ENCODE results near the gene RBCK1. TPM values are rescaled to one million over a fixed set of nuclear protein-coding genes. Genes with fewer than 3 reads are reported as not detected.

The RBCK1 gene
- total and polyA plus RNA-seq, 9 of the 15 experiments (the other 6 are each of a cell fraction or from before 2014, with no cell fraction given) = 5.9 to 59.3 (median 26.5) TPM

DNA sequence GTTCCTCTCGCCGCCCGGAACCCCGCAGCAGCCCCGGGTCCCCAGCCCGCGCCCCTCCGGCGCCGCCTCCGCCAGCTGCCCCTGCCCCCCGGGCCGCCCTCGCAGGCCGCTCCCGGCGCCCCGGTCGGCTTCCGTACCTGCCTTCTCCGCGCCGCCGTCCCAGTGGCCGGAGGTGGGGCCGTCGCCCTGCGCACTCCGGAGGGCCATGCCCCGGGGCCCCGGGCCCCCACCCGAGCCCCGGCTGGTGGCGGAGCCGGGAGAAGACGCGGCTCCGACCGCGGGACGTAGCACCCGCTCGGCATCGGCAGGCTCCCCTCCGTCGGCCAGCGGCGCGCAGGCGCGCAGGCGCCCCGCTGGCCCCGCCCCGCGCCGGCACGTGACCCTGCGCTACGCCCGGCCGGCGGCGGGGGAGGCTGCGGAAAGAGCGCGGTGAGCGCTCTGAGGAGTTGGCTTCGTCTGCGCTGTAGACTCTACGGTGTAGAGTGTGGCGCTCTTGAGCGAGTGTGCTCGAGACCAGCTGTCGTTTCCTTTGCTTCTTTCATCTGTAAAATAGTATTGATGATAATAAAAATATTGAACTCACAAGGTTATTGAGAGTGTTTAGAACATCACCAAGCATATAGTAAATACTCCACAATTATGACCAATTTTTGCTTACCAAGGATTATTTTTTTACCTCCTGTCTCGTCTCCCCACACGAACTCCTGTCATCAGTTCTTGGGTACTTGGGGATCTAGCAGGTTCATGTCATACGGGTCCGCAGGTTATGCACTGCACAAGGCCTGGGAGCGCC lies 54.3 kb downstream of the RBCK1 start, which contains the start of gene TBC1D20 (continued):
- TF ChIP-seq PHF21A (IDR thresholded peaks at IDR 0.05; ENCODE audit: borderline replicate concordance, low read depth) (no peak), POLR2AphosphoS5 (IDR thresholded peaks at IDR 0.05; ENCODE audit: control insufficient read depth, insufficient read depth, low read depth, low read length) (peak; percentile 25; the same call in 1 of the 2 replicates), ZNF431 (CRISPR knock-in tag; IDR thresholded peaks at IDR 0.05) (no peak), TFAM (CRISPR knock-in tag; conservative IDR thresholded peaks at IDR 0.05) (no peak), NRF1 (conservative IDR thresholded peaks at IDR 0.05 in 1 of 2, IDR thresholded peaks at IDR 0.05 in 1 of 2) (peak; percentile 87 to 91), RBFOX2 (IDR thresholded peaks at IDR 0.05; ENCODE audit: low read depth, low read length) (peak; percentile 78), POLR2AphosphoS2 (IDR thresholded peaks at IDR 0.05; ENCODE audit: low read length) (no peak), KDM5B (IDR thresholded peaks at IDR 0.05; ENCODE audit: insufficient replicate concordance, low read depth, low read length) (peak; percentile 55), GATAD2B (IDR thresholded peaks at IDR 0.05; ENCODE audit: borderline replicate concordance) (no peak), PYGO2 (tag; IDR thresholded peaks at IDR 0.05) (no peak)
- TF ChIP-seq, protein P1, sequence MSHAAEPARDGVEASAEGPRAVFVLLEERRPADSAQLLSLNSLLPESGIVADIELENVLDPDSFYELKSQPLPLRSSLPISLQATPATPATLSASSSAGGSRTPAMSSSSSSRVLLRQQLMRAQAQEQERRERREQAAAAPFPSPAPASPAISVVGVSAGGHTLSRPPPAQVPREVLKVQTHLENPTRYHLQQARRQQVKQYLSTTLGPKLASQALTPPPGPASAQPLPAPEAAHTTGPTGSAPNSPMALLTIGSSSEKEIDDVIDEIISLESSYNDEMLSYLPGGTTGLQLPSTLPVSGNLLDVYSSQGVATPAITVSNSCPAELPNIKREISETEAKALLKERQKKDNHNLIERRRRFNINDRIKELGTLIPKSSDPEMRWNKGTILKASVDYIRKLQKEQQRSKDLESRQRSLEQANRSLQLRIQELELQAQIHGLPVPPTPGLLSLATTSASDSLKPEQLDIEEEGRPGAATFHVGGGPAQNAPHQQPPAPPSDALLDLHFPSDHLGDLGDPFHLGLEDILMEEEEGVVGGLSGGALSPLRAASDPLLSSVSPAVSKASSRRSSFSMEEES (CRISPR knock-in tag; IDR thresholded peaks at IDR 0.05) = peak; percentile 71
- TF ChIP-seq, protein P2, sequence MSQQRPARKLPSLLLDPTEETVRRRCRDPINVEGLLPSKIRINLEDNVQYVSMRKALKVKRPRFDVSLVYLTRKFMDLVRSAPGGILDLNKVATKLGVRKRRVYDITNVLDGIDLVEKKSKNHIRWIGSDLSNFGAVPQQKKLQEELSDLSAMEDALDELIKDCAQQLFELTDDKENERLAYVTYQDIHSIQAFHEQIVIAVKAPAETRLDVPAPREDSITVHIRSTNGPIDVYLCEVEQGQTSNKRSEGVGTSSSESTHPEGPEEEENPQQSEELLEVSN (IDR thresholded peaks at IDR 0.05; ENCODE audit: borderline replicate concordance in 1 of 2, extremely low read depth in 1 of 2, insufficient read depth in 1 of 2, insufficient read length in 1 of 2, low read depth in 1 of 2, low read length in 1 of 2, poor library complexity in 1 of 2, severe bottlenecking in 1 of 2) = peak; percentile 89 to 94
- TF ChIP-seq, protein P3, sequence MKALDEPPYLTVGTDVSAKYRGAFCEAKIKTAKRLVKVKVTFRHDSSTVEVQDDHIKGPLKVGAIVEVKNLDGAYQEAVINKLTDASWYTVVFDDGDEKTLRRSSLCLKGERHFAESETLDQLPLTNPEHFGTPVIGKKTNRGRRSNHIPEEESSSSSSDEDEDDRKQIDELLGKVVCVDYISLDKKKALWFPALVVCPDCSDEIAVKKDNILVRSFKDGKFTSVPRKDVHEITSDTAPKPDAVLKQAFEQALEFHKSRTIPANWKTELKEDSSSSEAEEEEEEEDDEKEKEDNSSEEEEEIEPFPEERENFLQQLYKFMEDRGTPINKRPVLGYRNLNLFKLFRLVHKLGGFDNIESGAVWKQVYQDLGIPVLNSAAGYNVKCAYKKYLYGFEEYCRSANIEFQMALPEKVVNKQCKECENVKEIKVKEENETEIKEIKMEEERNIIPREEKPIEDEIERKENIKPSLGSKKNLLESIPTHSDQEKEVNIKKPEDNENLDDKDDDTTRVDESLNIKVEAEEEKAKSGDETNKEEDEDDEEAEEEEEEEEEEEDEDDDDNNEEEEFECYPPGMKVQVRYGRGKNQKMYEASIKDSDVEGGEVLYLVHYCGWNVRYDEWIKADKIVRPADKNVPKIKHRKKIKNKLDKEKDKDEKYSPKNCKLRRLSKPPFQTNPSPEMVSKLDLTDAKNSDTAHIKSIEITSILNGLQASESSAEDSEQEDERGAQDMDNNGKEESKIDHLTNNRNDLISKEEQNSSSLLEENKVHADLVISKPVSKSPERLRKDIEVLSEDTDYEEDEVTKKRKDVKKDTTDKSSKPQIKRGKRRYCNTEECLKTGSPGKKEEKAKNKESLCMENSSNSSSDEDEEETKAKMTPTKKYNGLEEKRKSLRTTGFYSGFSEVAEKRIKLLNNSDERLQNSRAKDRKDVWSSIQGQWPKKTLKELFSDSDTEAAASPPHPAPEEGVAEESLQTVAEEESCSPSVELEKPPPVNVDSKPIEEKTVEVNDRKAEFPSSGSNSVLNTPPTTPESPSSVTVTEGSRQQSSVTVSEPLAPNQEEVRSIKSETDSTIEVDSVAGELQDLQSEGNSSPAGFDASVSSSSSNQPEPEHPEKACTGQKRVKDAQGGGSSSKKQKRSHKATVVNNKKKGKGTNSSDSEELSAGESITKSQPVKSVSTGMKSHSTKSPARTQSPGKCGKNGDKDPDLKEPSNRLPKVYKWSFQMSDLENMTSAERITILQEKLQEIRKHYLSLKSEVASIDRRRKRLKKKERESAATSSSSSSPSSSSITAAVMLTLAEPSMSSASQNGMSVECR (CRISPR knock-in tag; IDR thresholded peaks at IDR 0.05) = no peak
